RKO (cell line): Measurements from ENCODE around the gene RASGEF1C.
"Not testable (repeated sequence)": the region's sequence is repeated elsewhere in the genome, so short reads cannot be mapped to it uniquely, and the experiment has no call there.

Source experiments
- DNase-seq: peaks from one replicate; pipeline ENCODE4 v3.0.0-alpha.2; 2016; ENCODE audit warnings: low spot score

The RASGEF1C gene

GRCh38 chr5:180099733-180100611 lies 109.0 kb downstream of the RASGEF1C start:
- no peak for DNase-seq

GRCh38 chr5:180098991-180099732 lies 109.8 kb downstream of the RASGEF1C start:
- no peak for DNase-seq

GRCh38 chr5:180098526-180098925 lies 110.5 kb downstream of the RASGEF1C start:
- DNase-seq, result no peak

- no peak for DNase-seq
Observed at GRCh38 chr5:180097926-180098325, 111.1 kb downstream of the RASGEF1C start.

- DNase-seq, result no peak
Observed at GRCh38 chr5:180097163-180097894, 111.7 kb downstream of the RASGEF1C start.

- no peak for DNase-seq
Observed at GRCh38 chr5:180096616-180097015, 112.4 kb downstream of the RASGEF1C start.

- no peak for DNase-seq
Observed at GRCh38 chr5:180095545-180095944, 113.5 kb downstream of the RASGEF1C start.

- DNase-seq, result no peak
Observed at GRCh38 chr5:180093651-180094382, 115.2 kb downstream of the RASGEF1C start.

GRCh38 chr5:180093241-180093640 lies 115.8 kb downstream of the RASGEF1C start:
- no peak for DNase-seq

- DNase-seq, result peak; percentile 53
Observed at GRCh38 chr5:180090769-180091546, 118.1 kb downstream of the RASGEF1C start.

GRCh38 chr5:180090098-180090768 lies 118.8 kb downstream of the RASGEF1C start:
- DNase-seq, result peak; percentile 57

GRCh38 chr5:180089628-180090027 lies 119.4 kb downstream of the RASGEF1C start:
- not testable (repeated sequence) for DNase-seq

- DNase-seq, result no peak
Observed at GRCh38 chr5:180088561-180088960, 120.5 kb downstream of the RASGEF1C start.

- DNase-seq, result no peak
Observed at GRCh38 chr5:180086816-180087399, 122.1 kb downstream of the RASGEF1C start.

GRCh38 chr5:180085837-180086236 lies 123.2 kb downstream of the RASGEF1C start:
- no peak for DNase-seq

GRCh38 chr5:180084638-180085561 lies 124.1 kb downstream of the RASGEF1C start:
- DNase-seq, result no peak

GRCh38 chr5:180083529-180084060 lies 125.4 kb downstream of the RASGEF1C start:
- no peak for DNase-seq

GRCh38 chr5:180082633-180083420 lies 126.2 kb downstream of the RASGEF1C start:
- DNase-seq, result no peak
